ENCODE results near the gene OR1D5. TPM values are rescaled to one million over a fixed set of nuclear protein-coding genes. Genes with fewer than 3 reads are reported as not detected.

Gene OR1D5
- total RNA-seq, 1 experiment from 2014 or later = not detected

DNA sequence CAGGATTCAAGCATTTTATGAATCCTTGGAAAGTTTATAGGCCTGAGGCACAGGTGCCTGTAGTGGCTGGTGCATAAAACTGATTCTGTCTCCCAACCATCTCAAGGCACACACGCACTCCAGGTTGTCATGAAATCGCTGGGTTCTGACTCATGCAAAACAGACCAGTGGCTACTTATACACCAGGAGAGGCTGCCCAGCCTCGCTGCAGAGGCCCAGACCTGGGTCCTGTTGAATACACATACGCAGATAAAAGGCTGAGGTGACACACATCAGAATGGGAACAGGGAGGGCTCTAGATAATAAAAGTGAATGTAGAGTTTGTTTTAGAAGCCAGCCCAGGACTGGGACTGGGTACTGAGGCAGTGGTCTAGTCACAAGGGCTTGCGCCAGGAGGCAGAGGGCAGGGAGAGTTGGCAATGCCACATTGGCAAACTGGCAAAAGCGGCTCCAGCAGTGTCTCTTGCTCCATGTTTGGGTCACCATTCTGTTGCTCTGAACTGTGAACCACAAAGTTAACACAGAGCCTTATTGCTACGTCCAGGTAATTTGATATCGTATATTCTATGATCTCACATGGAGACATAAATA lies 13.6 kb downstream of the OR1D5 start:
- H3K4me3 Mint-ChIP-seq = peak overlapping the region; percentile 87 to 88; a peak in 4 of 5 replicates
- Histone ChIP-seq H4K8ac (replicated peaks; ENCODE audit: insufficient read length, low read depth, low read length) (no peak overlapping the region), H3K27me3 (ENCODE audit: insufficient read depth, low read length) (no peaks in the 10 kb centered on the region), H3K14ac (ENCODE audit: insufficient read depth, low read length) (no peak overlapping the region), H2BK15ac (ENCODE audit: low read depth, low read length) (no peak overlapping the region), H2BK5ac (ENCODE audit: insufficient read length, low read length) (no peak overlapping the region), H3K4me1 (ENCODE audit: insufficient read depth, low read length) (no peaks in the 10 kb centered on the region), H3K23me2 (ENCODE audit: insufficient read length, low read depth, low read length, poor library complexity, severe bottlenecking) (no peaks in the 10 kb centered on the region), H3K27ac (ENCODE audit: insufficient read length, low read depth, low read length) (no peak overlapping the region), H3K79me2 (ENCODE audit: insufficient read depth, low read length) (no peaks in the 10 kb centered on the region), H3K56ac (ENCODE audit: insufficient read length, low read depth, low read length) (no peak overlapping the region), H3K18ac (ENCODE audit: insufficient read length, low read depth, low read length) (no peak overlapping the region), H2BK120ac (ENCODE audit: low read depth, low read length, poor library complexity, severe bottlenecking) (no peak overlapping the region), H2BK20ac (ENCODE audit: low read depth, low read length, poor library complexity, severe bottlenecking) (no peak overlapping the region), H3K79me1 (ENCODE audit: insufficient read depth, low read depth, low read length, poor library complexity, severe bottlenecking) (no peaks in the 10 kb centered on the region), H2BK12ac (ENCODE audit: insufficient read length, low read depth, low read length) (no peak overlapping the region), H3T11ph (ENCODE audit: low read length) (no peak overlapping the region), H3K4ac (ENCODE audit: low read depth, low read length) (no peak overlapping the region), H2AK5ac (ENCODE audit: insufficient read length, low read length) (no peak overlapping the region), H4K20me1 (ENCODE audit: control insufficient read depth, insufficient read depth, insufficient read length) (no peaks in the 10 kb centered on the region), H3K4me2 (ENCODE audit: insufficient read depth, insufficient read length, low read length) (peak overlapping the region; percentile 54), H4K5ac (ENCODE audit: insufficient read length, low read depth, low read length) (no peak overlapping the region), H3K9me3 (ENCODE audit: control insufficient read depth, low read depth, low read length) (no peaks in the 10 kb centered on the region), H4K91ac (ENCODE audit: insufficient read length, low read depth, low read length) (no peak overlapping the region), H3K9ac (ENCODE audit: extremely low read depth, insufficient read length, low read length) (no peak overlapping the region), H2AFZ (ENCODE audit: low read length) (no peak overlapping the region), H3K23ac (ENCODE audit: insufficient read length, low read depth, low read length) (no peak overlapping the region)
- H3K9me3 Mint-ChIP-seq = peaks cover 6 to 7% of the 10 kb centered on the region in 2 experiments; a peak in 3 of 5 replicates
- H3K36me3 Mint-ChIP-seq (ENCODE audit: insufficient read depth in 1 of 3, low read depth in 3 of 3) = no peaks in the 10 kb centered on the region
- peaks cover 7% of the 10 kb centered on the region; the same call in 1 of the 2 replicates for H3K27me3 Mint-ChIP-seq (ENCODE audit: low read depth)
- WGBS (ENCODE audit: extremely low coverage, insufficient read length, low lambda C conversion rate) = no CpG with 5 or more reads among the region's 8 CpGs
- no peak for TF ChIP-seq CTCF (conservative IDR thresholded peaks at IDR 0.05)
- peaks cover 4 to 8% of the 10 kb centered on the region in 2 experiments; a peak in 2 of 4 replicates for H3K4me1 Mint-ChIP-seq
- peak; percentile 28 for DNase-seq
- no peak overlapping the region for H3K27ac Mint-ChIP-seq

All from H9 (cell line).